ENCODE data around the gene IGLL1. TPM values are rescaled to one million over a fixed set of nuclear protein-coding genes. Genes with fewer than 3 reads are reported as not detected.

IGLL1 gene
- total and polyA plus RNA-seq, 12 donors, result 0.17 to 0.48 TPM; not detected in 10

- Histone ChIP-seq H3K4me1 (replicated peaks in 1 of 2) (no peaks in the 10 kb centered on the region), H3K9me3 (replicated peaks in 1 of 3) (no peaks in the 10 kb centered on the region), H3K27ac (no peak overlapping the region), H3K36me3 (replicated peaks in 1 of 2) (no peaks in the 10 kb centered on the region), H3K4me3 (no peak overlapping the region), H3K27me3 (no peaks in the 10 kb centered on the region)
- peak in 1 of 7 donors; percentile 11 for DNase-seq
- WGBS, 4 donors, result 89 to 94% (median 93%) methylated on average over 13 to 24 of the region's 24 CpGs
- no peak for TF ChIP-seq POLR2A (IDR thresholded peaks at IDR 0.05)
- TF ChIP-seq CTCF (IDR thresholded peaks at IDR 0.05), result no peak
- intact Hi-C loops (cut with DNase I), result loop anchor here (10.0 kb wide), 2 partner anchors 127 to 227 kb away; no protein-coding TSS in a partner anchor
Observed at GRCh38 chr22:23531283-23531956, 48.7 kb downstream of the IGLL1 start.

GRCh38 chr22:23530766-23531282 is 49.3 kb downstream of the IGLL1 start:
- Histone ChIP-seq H3K4me1 (replicated peaks in 1 of 2) (no peaks in the 10 kb centered on the region), H3K9me3 (replicated peaks in 1 of 3) (no peaks in the 10 kb centered on the region), H3K27ac (no peak overlapping the region), H3K4me3 (no peak overlapping the region), H3K27me3 (no peaks in the 10 kb centered on the region), H3K36me3 (replicated peaks in 1 of 2) (no peaks in the 10 kb centered on the region)
- 90 to 94% (median 92%) methylated on average over 5 to 7 of the region's 7 CpGs for WGBS, 4 donors
- no peak for TF ChIP-seq CTCF (IDR thresholded peaks at IDR 0.05)
- TF ChIP-seq POLR2A (IDR thresholded peaks at IDR 0.05), result no peak
- intact Hi-C loops (cut with DNase I), result loop anchor here (10.0 kb wide), 2 partner anchors 126 to 226 kb away; no protein-coding TSS in a partner anchor
- no peak for DNase-seq

GRCh38 chr22:23530106-23530505 is 50.0 kb downstream of the IGLL1 start:
- no peak for TF ChIP-seq CTCF (IDR thresholded peaks at IDR 0.05)
- TF ChIP-seq POLR2A (IDR thresholded peaks at IDR 0.05), result no peak
- H3K4me1 ChIP-seq (replicated peaks in 1 of 2), result no peaks in the 10 kb centered on the region
- no peaks in the 10 kb centered on the region for H3K9me3 ChIP-seq (replicated peaks in 1 of 3)
- no peak overlapping the region for H3K27ac ChIP-seq
- H3K36me3 ChIP-seq (replicated peaks in 1 of 2), result no peaks in the 10 kb centered on the region
- H3K27me3 ChIP-seq, result no peaks in the 10 kb centered on the region
- no peak overlapping the region for H3K4me3 ChIP-seq
- DNase-seq, result no peak
- 71 to 80% (median 77%) methylated on average over 2 of the region's 2 CpGs for WGBS, 4 donors
- intact Hi-C loops (cut with DNase I), result loop anchor here (10.0 kb wide), 2 partner anchors 125 to 225 kb away; no protein-coding TSS in a partner anchor

- intact Hi-C loops (cut with DNase I), result loop anchor here (10.0 kb wide), 2 partner anchors 125 to 225 kb away; no protein-coding TSS in a partner anchor
- H3K27ac ChIP-seq, result no peak overlapping the region
- peak in 1 of 7 donors; percentile 13 for DNase-seq
- no peaks in the 10 kb centered on the region for H3K36me3 ChIP-seq (replicated peaks in 1 of 2)
- H3K27me3 ChIP-seq, result no peaks in the 10 kb centered on the region
- 72 to 77% (median 74%) methylated on average over 11 to 12 of the region's 12 CpGs for WGBS, 4 donors
- no peaks in the 10 kb centered on the region for H3K4me1 ChIP-seq (replicated peaks in 1 of 2)
- TF ChIP-seq POLR2A (IDR thresholded peaks at IDR 0.05), result no peak
- TF ChIP-seq CTCF (IDR thresholded peaks at IDR 0.05), result no peak
- H3K4me3 ChIP-seq, result no peak overlapping the region
- no peaks in the 10 kb centered on the region for H3K9me3 ChIP-seq (replicated peaks in 1 of 3)
Observed at GRCh38 chr22:23529166-23530103, 50.7 kb downstream of the IGLL1 start.

All from adrenal gland (tissue), 12 donors.